Colonic mucosa (tissue), 4 donors: ENCODE data around the gene SH3PXD2A. TPM values are rescaled to one million over a fixed set of nuclear protein-coding genes. Genes with fewer than 3 reads are reported as not detected.
"Not testable (repeated sequence)": the region's sequence is repeated elsewhere in the genome, so short reads cannot be mapped to it uniquely, and the experiment has no call there.

Experiments
- DNase-seq: peaks from one replicate; pipeline ENCODE4 v3.0.0-alpha.2; 2020
- H3K27ac ChIP-seq: fragments of 200-600 bp; one replicate; pipeline ENCODE4 v1.8.0; 2021
- H3K27me3 ChIP-seq: fragments of 200-600 bp; one replicate; pipeline ENCODE4 v1.8.0; 2021
- H3K36me3 ChIP-seq: fragments of 200-600 bp; one replicate; pipeline ENCODE4 v1.8.0; 2021
- H3K4me1 ChIP-seq: fragments of 200-600 bp; one replicate; pipeline ENCODE4 v1.8.0; 2021; ENCODE audit warnings: mild to moderate bottlenecking
- H3K4me3 ChIP-seq: fragments of 200-600 bp; one replicate; pipeline ENCODE4 v1.8.0; 2021
- H3K9ac ChIP-seq, 2 donors: one replicate each; pipeline ENCODE4 v1.7.0; 2013; ENCODE audit warnings: control low read depth in 2 of 2, low read depth in 2 of 2, low read length in 2 of 2
- H3K9me3 ChIP-seq: fragments of 200-600 bp; one replicate; pipeline ENCODE4 v1.8.0; 2021
- CTCF ChIP-seq: fragments of 200-600 bp; IDR thresholded peaks from one replicate; pipeline ENCODE4 v1.8.0; 2022; ENCODE audit warnings: antibody characterized with exemption, mild to moderate bottlenecking
- intact Hi-C: fragments of 100-400 bp; cut with DNase I; formaldehyde crosslinking; loops from one replicate; pipeline ENCODE4 v1.14.1; 2022
- total RNA-seq, 2 donors: library from RNA; stranded (reverse); fragmentation: NEBNext Ultra II Directional in 1 of 2; extraction: Animal tissue kit (Norgen Biotek cat#: 25700) in 1 of 2; gene quantifications; one replicate each; pipeline ENCODE4 v1.2.1, GENCODE V29; 2021
- donor health status: healthy.
- donor health status: DM: no; HTN: no; CAD: no.
- donor health status: DM: no; HTN: no; CAD: no.

SH3PXD2A gene
- total RNA-seq, 2 donors from 2014 or later = 37.5 to 40.8 TPM

- Histone ChIP-seq H3K27me3 (no peaks in the 10 kb centered on the region), H3K4me1 (peaks cover 6% of the 10 kb centered on the region), H3K9me3 (no peaks in the 10 kb centered on the region), H3K27ac (no peak overlapping the region), H3K36me3 (no peaks in the 10 kb centered on the region), H3K9ac (no peak overlapping the region), H3K4me3 (no peak overlapping the region)
- no peak for DNase-seq
- intact Hi-C loops = no loop called here
- no peak for TF ChIP-seq CTCF
Measured at GRCh38 chr10:103736044-103736443, 119.3 kb downstream of the SH3PXD2A start.

GRCh38 chr10:103734731-103735130, 120.6 kb downstream of the SH3PXD2A start:
- Histone ChIP-seq H3K9ac (no peak overlapping the region), H3K4me1 (peaks cover 6% of the 10 kb centered on the region), H3K36me3 (no peaks in the 10 kb centered on the region), H3K27me3 (no peaks in the 10 kb centered on the region), H3K9me3 (no peaks in the 10 kb centered on the region), H3K4me3 (no peak overlapping the region), H3K27ac (no peak overlapping the region)
- no peak for DNase-seq
- intact Hi-C loops = no loop called here
- TF ChIP-seq CTCF = no peak

- TF ChIP-seq CTCF = no peak
- Histone ChIP-seq H3K27ac (no peak overlapping the region), H3K9ac (no peak overlapping the region), H3K4me3 (no peak overlapping the region), H3K36me3 (no peaks in the 10 kb centered on the region), H3K27me3 (no peaks in the 10 kb centered on the region), H3K4me1 (peaks cover 6% of the 10 kb centered on the region), H3K9me3 (no peaks in the 10 kb centered on the region)
- intact Hi-C loops = no loop called here
- no peak for DNase-seq
Measured at GRCh38 chr10:103733045-103733419, 122.3 kb downstream of the SH3PXD2A start.

- H3K4me1 ChIP-seq = peaks cover 6% of the 10 kb centered on the region
- no peak overlapping the region for H3K9ac ChIP-seq
- intact Hi-C loops = no loop called here
- no peak overlapping the region for H3K4me3 ChIP-seq
- no peaks in the 10 kb centered on the region for H3K9me3 ChIP-seq
- no peak for TF ChIP-seq CTCF
- DNase-seq = no peak
- no peaks in the 10 kb centered on the region for H3K36me3 ChIP-seq
- H3K27ac ChIP-seq = no peak overlapping the region
- no peaks in the 10 kb centered on the region for H3K27me3 ChIP-seq
Measured at GRCh38 chr10:103732339-103733044, 122.9 kb downstream of the SH3PXD2A start.

- intact Hi-C loops = no loop called here
- H3K4me3 ChIP-seq = no peak overlapping the region
- no peak for DNase-seq
- H3K9ac ChIP-seq = no peak overlapping the region
- no peaks in the 10 kb centered on the region for H3K36me3 ChIP-seq
- H3K9me3 ChIP-seq = no peaks in the 10 kb centered on the region
- no peaks in the 10 kb centered on the region for H3K27me3 ChIP-seq
- H3K27ac ChIP-seq = no peak overlapping the region
- no peak for TF ChIP-seq CTCF
- peaks cover 6% of the 10 kb centered on the region for H3K4me1 ChIP-seq
Measured at GRCh38 chr10:103731609-103732270, 123.6 kb downstream of the SH3PXD2A start.

- H3K4me1 ChIP-seq, intact Hi-C loops, H3K27ac ChIP-seq, H3K27me3 ChIP-seq, H3K36me3 ChIP-seq, H3K4me3 ChIP-seq, H3K9ac ChIP-seq, DNase-seq, H3K9me3 ChIP-seq: not testable (repeated sequence)
Measured at GRCh38 chr10:103731026-103731425, 124.3 kb downstream of the SH3PXD2A start.
